PFSK-1 (cell line): ENCODE measurements around the gene ENTPD8.

Source experiments
- POLR2AphosphoS5 ChIP-seq: IDR thresholded peaks from 2 replicates; pipeline ENCODE4 v1.6.1; 2012; ENCODE audit warnings: low read depth, mild to moderate bottlenecking, control low read depth, low read length, moderate library complexity
- REST ChIP-seq, 2 experiments: IDR thresholded peaks; 2 replicates each; pipeline versions ENCODE4 v1.6.1 to v1.8.0; 2011 to 2012; ENCODE audit warnings: low read depth in 2 of 2, low read length in 2 of 2, control low read depth in 1 of 2, inconsistent platforms in 1 of 2, mild to moderate bottlenecking in 1 of 2, moderate library complexity in 1 of 2; ENCODE audit not compliant: insufficient read depth in 1 of 2
- TAF1 ChIP-seq: IDR thresholded peaks from 2 replicates; pipeline ENCODE4 v1.6.1; 2012; ENCODE audit warnings: low read length, control low read depth, borderline replicate concordance; ENCODE audit not compliant: insufficient read depth

GRCh38 chr9:137486141-137486490 lies 45.0 kb upstream of the ENTPD8 start:
- TF ChIP-seq REST (IDR thresholded peaks at IDR 0.05; ENCODE audit: insufficient read depth in 1 of 2, low read depth in 2 of 2, low read length in 2 of 2) (no peak), TAF1 (no peak), POLR2AphosphoS5 (no peak)
